SKM-1 treated with dmso at 0.1 percent for 144 hours (cell line): ENCODE data around the gene PSMB8.

Source experiments
- DNase-seq: peaks from one replicate; lab custom pipeline; 2025; ENCODE audit not compliant: unreplicated experiment; lab: John Stamatoyannopoulos, UW

The PSMB8 gene

GRCh38 chr6:32857156-32857891, 13.5 kb upstream of the PSMB8 start:
- no peak for DNase-seq

GRCh38 chr6:32855467-32856174, 11.8 kb upstream of the PSMB8 start:
- no peak for DNase-seq

- DNase-seq, result peak; percentile 20
Measured at GRCh38 chr6:32854376-32855178, 10.7 kb upstream of the PSMB8 start.

- peak; percentile 87 for DNase-seq
Measured at GRCh38 chr6:32853541-32854375, 9.9 kb upstream of the PSMB8 start, which contains the start of the genes PSMB9 and TAP1. PSMB9 (plus strand) TSS chr6:32854192; CDS start chr6:32854230, 38 bp downstream. TAP1 (minus strand) TSS chr6:32853704; CDS start chr6:32853636, 68 bp downstream.

GRCh38 chr6:32852844-32853540, 9.1 kb upstream of the PSMB8 start:
- DNase-seq, result no peak

GRCh38 chr6:32852018-32852843, 8.4 kb upstream of the PSMB8 start:
- DNase-seq, result no peak

GRCh38 chr6:32851025-32851424, 7.2 kb upstream of the PSMB8 start:
- no peak for DNase-seq

- DNase-seq, result no peak
Measured at GRCh38 chr6:32849126-32849525, 5.3 kb upstream of the PSMB8 start.

- no peak for DNase-seq
Measured at GRCh38 chr6:32847795-32848194, 3.9 kb upstream of the PSMB8 start.

GRCh38 chr6:32847004-32847403, 3.2 kb upstream of the PSMB8 start:
- no peak for DNase-seq

- DNase-seq, result peak; percentile 43
Measured at GRCh38 chr6:32845384-32845884, 1.6 kb upstream of the PSMB8 start.

- DNase-seq, result no peak
Measured at GRCh38 chr6:32844839-32845383, 1.1 kb upstream of the PSMB8 start.

- no peak for DNase-seq
Measured at GRCh38 chr6:32843331-32843978, 392 bp downstream of the PSMB8 start.

- DNase-seq, result no peak
Measured at GRCh38 chr6:32842690-32843089, 1.2 kb downstream of the PSMB8 start.

GRCh38 chr6:32842021-32842650, 1.7 kb downstream of the PSMB8 start:
- DNase-seq, result no peak

- no peak for DNase-seq
Measured at GRCh38 chr6:32840604-32841246, 3.1 kb downstream of the PSMB8 start.

GRCh38 chr6:32839356-32839755, 4.5 kb downstream of the PSMB8 start:
- DNase-seq, result no peak
